ENCODE results near the gene ZNF408.
A peak's percentile ranks its signal among the peaks of the same experiment; 100 is the strongest.

The ZNF408 gene

DNA sequence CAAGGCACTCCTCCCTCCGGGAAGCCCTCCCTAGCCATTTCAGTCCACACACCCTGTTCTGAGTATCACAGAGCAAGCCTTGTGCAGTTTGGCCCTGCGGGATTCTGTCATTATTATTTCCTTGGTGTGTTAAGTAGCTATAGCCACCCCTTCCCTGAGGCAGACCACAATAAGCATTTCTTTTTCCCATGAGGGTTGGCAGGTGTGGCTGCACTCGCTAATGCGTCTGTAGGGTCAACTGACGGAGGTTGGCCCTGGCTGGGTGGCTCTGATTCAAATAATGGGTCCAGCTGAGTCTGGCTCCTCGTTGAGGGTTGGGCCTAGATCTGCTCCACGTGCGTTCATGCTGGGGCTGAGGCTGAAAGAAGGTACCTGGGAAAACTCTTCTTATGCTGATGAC, 23.3 kb downstream of the ZNF408 start:
- Mint-ChIP-seq H3K9me3 (no peaks in the 10 kb centered on the region), H3K36me3 (no peaks in the 10 kb centered on the region), H3K4me1 (no peaks in the 10 kb centered on the region), H3K27ac (no peak overlapping the region), H3K4me3 (no peak overlapping the region)
- DNase-seq (ENCODE audit: low spot score in 2 of 2) (no peak), ATAC-seq (no peak)

DNA sequence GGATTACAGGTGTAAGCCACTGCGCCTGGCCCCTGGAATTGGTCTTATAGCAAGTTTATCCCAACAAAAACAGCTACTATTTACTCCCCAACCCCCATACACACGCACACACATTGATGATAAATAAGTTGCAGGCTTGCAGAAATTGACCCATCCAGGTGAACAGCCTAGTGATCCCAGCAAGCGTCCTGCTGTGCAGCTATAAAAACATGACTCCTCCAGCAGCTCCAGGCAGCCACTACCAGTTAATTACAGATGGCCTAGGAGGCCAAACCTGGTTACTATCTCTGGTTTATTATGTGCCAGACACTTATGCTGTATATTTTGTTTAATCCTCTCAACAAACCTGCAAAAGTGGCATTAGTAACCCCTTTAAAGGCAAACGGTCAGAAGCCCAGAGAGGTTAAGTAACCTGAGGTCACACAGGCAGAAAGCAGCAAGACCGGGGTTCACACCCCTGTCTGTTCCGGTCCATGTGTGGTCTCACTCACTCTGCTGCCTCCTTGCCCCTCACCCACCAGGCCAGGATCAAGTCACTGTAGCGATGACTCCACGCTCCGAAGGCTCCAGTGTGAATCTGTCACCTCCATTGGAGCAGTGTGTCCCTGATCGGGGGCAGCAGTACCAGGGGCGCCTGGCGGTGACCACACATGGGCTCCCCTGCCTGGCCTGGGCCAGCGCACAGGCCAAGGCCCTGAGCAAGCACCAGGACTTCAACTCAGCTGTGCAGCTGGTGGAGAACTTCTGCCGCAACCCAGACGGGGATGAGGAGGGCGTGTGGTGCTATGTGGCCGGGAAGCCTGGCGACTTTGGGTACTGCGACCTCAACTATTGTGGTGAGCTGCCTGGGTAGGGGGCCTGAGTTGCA, 24.7 kb downstream of the ZNF408 start:
- H3K4me1 Mint-ChIP-seq = no peaks in the 10 kb centered on the region
- H3K36me3 Mint-ChIP-seq = no peaks in the 10 kb centered on the region
- peak; percentile 27 for ATAC-seq
- no peaks in the 10 kb centered on the region for H3K9me3 Mint-ChIP-seq
- DNase-seq (ENCODE audit: low spot score in 2 of 2) = no peak
- no peak overlapping the region for H3K4me3 Mint-ChIP-seq
- no peak overlapping the region for H3K27ac Mint-ChIP-seq

DNA sequence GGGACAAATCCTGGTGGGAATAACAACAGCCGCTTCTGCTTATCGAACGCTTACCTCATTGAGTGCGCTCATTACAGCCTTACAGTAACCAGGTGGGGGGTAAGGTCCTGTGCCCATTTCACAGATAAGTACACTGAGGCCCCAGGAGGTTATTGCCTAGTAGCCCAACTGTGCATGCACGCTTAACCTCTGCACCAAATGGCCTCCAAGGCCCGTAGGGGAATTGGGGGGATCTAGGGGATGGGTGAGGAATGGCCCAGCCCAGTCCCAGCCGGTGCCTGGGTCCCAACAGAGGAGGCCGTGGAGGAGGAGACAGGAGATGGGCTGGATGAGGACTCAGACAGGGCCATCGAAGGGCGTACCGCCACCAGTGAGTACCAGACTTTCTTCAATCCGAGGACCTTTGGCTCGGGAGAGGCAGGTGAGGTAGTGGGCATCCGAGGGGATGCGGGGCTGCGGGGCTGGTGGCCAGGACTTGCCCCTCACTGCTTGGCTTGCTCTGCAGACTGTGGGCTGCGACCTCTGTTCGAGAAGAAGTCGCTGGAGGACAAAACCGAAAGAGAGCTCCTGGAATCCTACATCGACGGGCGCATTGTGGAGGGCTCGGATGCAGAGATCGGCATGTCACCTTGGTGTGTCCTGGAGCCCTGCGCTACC, 25.5 kb downstream of the ZNF408 start:
- no peaks in the 10 kb centered on the region for H3K9me3 Mint-ChIP-seq
- H3K27ac Mint-ChIP-seq = no peak overlapping the region
- H3K4me1 Mint-ChIP-seq = no peaks in the 10 kb centered on the region
- no peak overlapping the region for H3K4me3 Mint-ChIP-seq
- H3K36me3 Mint-ChIP-seq = no peaks in the 10 kb centered on the region
- ATAC-seq = no peak
- no peak for DNase-seq (ENCODE audit: low spot score in 2 of 2)

DNA sequence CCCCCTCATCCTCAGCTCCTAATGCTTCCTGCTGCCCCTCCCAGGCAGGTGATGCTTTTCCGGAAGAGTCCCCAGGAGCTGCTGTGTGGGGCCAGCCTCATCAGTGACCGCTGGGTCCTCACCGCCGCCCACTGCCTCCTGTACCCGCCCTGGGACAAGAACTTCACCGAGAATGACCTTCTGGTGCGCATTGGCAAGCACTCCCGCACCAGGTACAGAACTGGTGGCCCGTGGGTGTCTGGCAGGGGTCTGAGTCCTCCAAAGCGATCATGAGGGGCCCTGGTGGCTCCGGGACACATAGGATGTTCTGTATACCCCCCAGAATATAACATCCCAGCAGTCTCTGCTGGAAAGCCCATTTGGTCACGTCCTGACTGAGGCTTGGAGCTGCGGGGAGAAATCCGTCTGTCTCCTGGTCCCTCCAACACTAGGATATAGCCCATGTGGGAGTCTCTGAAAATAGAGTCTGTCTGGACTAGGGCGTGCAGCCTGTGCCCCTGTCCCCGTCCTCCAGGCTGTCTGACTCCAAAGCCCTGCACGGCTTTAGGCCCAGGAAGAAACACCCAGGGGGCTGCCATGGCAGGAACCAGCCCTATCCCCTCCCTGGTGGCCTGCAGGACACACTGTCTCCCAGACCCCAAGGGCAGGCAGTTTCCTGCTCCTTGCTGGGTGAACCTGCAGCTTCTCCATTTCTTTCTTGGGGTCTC, 27.3 kb downstream of the ZNF408 start:
- Mint-ChIP-seq H3K36me3 (no peaks in the 10 kb centered on the region), H3K27ac (no peak overlapping the region), H3K9me3 (no peaks in the 10 kb centered on the region), H3K4me3 (no peak overlapping the region), H3K4me1 (no peaks in the 10 kb centered on the region)
- ATAC-seq (no peak), DNase-seq (ENCODE audit: low spot score in 2 of 2) (no peak)

DNA sequence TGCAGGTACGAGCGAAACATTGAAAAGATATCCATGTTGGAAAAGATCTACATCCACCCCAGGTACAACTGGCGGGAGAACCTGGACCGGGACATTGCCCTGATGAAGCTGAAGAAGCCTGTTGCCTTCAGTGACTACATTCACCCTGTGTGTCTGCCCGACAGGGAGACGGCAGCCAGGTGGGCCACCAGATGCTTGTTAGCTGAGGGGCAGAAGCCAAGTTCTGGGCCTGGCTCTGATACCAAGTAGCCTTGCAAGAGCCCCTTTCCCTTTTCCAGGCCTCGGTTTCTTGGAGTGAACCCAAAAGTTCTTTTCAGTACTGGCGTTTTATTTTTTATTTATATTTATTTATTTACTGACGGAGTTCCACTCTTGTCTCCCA, 27.8 kb downstream of the ZNF408 start:
- no peak for DNase-seq (ENCODE audit: low spot score in 2 of 2)
- Mint-ChIP-seq H3K36me3 (no peaks in the 10 kb centered on the region), H3K27ac (no peak overlapping the region), H3K4me3 (no peak overlapping the region), H3K4me1 (no peaks in the 10 kb centered on the region), H3K9me3 (no peaks in the 10 kb centered on the region)
- ATAC-seq = no peak

DNA sequence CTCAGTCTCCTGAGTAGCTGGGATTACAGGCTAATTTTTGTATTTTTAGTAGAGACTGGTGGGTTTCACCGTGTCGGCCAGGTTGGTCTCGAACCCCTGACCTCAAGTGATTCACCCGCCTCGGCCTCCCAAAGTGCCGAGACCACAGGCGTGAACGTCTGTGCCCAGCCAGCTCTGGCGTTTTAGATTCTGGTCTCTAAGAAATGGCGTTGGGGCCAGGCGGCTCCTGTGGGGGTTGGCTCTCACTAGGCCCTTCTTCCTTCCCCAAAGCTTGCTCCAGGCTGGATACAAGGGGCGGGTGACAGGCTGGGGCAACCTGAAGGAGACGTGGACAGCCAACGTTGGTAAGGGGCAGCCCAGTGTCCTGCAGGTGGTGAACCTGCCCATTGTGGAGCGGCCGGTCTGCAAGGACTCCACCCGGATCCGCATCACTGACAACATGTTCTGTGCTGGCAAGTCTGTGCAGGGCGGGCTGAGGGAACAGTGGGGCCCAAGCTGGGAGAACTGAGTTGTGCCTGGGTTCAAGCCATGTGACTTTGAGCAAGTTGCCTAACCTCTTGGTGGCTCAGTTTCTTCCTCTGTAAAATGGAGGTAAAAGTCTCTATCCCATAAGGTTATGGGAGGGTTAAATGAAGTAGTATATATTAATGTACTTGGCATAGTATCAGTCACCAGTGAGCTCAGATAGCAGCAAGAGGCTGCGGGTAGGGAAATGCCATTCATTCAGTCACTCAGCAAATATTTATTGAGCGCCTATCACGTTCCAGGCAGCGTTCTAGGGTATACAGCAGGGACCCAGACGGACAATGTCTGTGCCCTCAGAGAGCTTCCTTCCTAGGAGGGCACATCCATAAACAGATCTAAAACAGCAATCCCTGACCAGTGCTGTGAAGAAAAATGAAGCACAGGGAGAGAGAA, 28.5 kb downstream of the ZNF408 start:
- no peaks in the 10 kb centered on the region for H3K4me1 Mint-ChIP-seq
- H3K27ac Mint-ChIP-seq = no peak overlapping the region
- no peaks in the 10 kb centered on the region for H3K9me3 Mint-ChIP-seq
- H3K36me3 Mint-ChIP-seq = no peaks in the 10 kb centered on the region
- DNase-seq (ENCODE audit: low spot score in 2 of 2) (no peak), ATAC-seq (no peak)
- H3K4me3 Mint-ChIP-seq = no peak overlapping the region

DNA sequence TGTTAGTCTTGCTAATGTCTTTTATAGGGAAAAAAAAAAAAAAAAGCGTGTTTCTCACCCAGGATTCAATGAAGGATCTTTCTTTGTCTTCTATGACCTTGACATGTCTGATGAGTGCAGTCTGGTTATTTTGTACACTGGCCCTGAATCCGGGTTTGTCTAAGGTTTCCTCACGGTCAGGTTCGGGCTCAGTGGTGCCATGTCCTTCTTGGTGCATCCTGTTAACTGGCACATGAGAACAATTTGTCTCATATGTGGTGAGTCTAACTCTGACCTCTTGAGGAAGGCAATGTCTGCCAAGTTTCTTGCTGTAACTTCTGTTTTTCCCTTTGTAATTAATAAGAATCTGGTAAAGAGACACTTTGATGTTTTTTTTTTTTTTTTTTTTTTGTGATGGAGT, 30.7 kb downstream of the ZNF408 start:
- H3K36me3 Mint-ChIP-seq = no peaks in the 10 kb centered on the region
- H3K27ac Mint-ChIP-seq = no peak overlapping the region
- no peaks in the 10 kb centered on the region for H3K4me1 Mint-ChIP-seq

DNA sequence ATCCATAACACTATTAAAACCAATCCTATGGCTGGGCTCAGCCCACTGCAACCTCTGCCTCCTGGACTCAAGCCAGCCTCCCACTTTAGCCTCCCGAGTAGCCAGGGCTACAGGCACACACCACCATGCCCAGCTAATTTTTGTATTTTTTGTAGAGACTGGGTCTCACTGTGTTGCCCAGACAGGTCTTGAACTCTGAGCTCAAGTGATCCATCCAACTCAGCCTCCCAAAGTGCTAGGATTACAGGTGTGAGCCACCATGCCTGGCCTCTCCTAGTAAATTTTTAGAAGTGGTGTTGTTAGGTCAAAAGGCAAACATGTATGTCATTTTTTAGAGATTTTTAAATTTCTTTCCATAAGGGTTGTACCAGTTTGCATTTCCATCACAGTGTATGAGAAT, 32.4 kb downstream of the ZNF408 start:
- Mint-ChIP-seq H3K4me3 (no peak overlapping the region), H3K4me1 (no peaks in the 10 kb centered on the region), H3K36me3 (no peaks in the 10 kb centered on the region), H3K27ac (no peak overlapping the region), H3K9me3 (no peaks in the 10 kb centered on the region)
- DNase-seq (ENCODE audit: low spot score in 2 of 2) (no peak), ATAC-seq (no peak)

More for the DNA sequence above, 30.7 kb downstream of the ZNF408 start:
- H3K9me3 Mint-ChIP-seq = no peaks in the 10 kb centered on the region
- no peak overlapping the region for H3K4me3 Mint-ChIP-seq
- DNase-seq (ENCODE audit: low spot score in 2 of 2) = no peak
- ATAC-seq = no peak

DNA sequence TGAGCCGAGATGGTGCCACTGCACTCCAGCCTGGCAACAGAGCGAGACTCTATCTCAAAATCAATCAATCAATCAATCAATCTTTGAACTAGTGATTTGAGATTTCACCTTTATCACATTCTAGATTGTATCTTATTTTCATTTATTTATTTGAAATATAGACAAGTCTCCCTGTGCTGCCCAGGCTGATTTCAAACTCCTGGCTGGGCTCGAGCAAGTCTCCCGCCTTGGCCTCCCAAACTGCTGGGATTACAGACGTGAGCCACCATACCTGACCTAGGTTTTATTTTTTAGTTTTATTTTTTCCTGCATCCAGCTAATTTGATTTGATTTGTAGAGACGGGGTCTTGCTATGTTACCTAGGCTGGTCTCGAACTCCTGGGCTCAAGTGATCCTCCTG, 35.3 kb downstream of the ZNF408 start:
- ATAC-seq (no peak), DNase-seq (ENCODE audit: low spot score in 2 of 2) (no peak)
- Mint-ChIP-seq H3K27ac (peak overlapping the region; percentile 23), H3K9me3 (no peaks in the 10 kb centered on the region), H3K4me1 (no peaks in the 10 kb centered on the region), H3K36me3 (peaks cover 4% of the 10 kb centered on the region), H3K4me3 (no peak overlapping the region)

DNA sequence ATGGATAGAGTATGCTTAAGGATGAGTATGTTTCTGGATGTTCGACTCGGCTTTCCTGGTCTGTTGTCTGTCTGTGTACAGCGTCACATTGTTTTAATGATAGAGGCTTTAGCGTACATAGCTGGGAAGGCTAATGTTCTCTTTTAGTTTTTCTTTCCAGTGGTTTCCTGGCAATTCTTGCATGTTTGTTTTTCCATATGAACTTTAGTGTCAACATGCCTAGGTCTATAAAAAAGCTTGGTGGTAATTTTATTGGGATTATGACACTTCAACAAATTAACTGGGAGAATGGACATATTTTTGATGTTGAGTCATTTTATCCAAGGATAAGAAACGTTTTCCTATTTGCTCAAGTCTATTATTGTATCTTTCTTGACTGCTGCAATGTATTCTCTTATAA, 35.8 kb downstream of the ZNF408 start:
- H3K9me3 Mint-ChIP-seq = no peaks in the 10 kb centered on the region
- H3K4me3 Mint-ChIP-seq = no peak overlapping the region
- peaks cover 9% of the 10 kb centered on the region for H3K36me3 Mint-ChIP-seq
- H3K4me1 Mint-ChIP-seq = no peaks in the 10 kb centered on the region
- peak overlapping the region; percentile 23 for H3K27ac Mint-ChIP-seq
- no peak for ATAC-seq
- DNase-seq (ENCODE audit: low spot score in 2 of 2) = no peak

DNA sequence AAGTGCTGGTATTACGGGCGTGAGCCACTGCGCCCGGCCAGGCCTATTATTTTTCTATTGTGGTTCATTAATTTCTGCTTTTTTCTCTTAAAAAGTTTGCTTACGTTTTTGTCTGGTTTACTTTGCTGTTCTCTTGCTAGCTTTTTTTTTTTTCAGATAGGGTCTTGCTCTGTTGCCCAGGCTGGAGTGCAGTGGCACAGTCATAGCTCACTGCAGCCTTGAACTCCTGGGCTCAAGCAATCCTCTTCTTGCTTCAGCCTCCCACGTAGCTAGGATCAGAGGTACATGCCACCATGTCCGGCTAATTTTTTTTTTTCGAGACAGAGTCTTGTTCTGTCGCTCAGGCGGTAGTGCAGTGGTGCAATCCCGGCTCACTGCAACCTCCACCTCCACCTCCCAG, 36.9 kb downstream of the ZNF408 start:
- no peak for DNase-seq (ENCODE audit: low spot score in 2 of 2)
- H3K9me3 Mint-ChIP-seq = no peaks in the 10 kb centered on the region
- H3K4me3 Mint-ChIP-seq = no peak overlapping the region
- H3K36me3 Mint-ChIP-seq = peaks cover 20% of the 10 kb centered on the region
- no peak for ATAC-seq
- H3K4me1 Mint-ChIP-seq = no peaks in the 10 kb centered on the region
- H3K27ac Mint-ChIP-seq = no peak overlapping the region

DNA sequence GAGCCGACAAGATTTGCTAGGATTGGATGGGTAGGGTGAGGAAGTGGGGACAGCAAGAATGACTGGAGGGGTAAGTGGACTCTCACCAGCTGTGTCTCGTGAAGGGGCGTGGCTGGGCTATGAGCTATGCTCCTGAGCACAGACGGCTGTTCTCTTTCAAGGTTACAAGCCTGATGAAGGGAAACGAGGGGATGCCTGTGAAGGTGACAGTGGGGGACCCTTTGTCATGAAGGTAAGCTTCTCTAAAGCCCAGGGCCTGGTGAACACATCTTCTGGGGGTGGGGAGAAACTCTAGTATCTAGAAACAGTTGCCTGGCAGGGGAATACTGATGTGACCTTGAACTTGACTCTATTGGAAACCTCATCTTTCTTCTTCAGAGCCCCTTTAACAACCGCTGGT, 38.1 kb downstream of the ZNF408 start:
- H3K27ac Mint-ChIP-seq = no peak overlapping the region
- H3K4me3 Mint-ChIP-seq = no peak overlapping the region
- H3K36me3 Mint-ChIP-seq = peaks cover 32% of the 10 kb centered on the region
- H3K9me3 Mint-ChIP-seq = no peaks in the 10 kb centered on the region
- no peaks in the 10 kb centered on the region for H3K4me1 Mint-ChIP-seq
- no peak for ATAC-seq
- DNase-seq (ENCODE audit: low spot score in 2 of 2) = no peak

DNA sequence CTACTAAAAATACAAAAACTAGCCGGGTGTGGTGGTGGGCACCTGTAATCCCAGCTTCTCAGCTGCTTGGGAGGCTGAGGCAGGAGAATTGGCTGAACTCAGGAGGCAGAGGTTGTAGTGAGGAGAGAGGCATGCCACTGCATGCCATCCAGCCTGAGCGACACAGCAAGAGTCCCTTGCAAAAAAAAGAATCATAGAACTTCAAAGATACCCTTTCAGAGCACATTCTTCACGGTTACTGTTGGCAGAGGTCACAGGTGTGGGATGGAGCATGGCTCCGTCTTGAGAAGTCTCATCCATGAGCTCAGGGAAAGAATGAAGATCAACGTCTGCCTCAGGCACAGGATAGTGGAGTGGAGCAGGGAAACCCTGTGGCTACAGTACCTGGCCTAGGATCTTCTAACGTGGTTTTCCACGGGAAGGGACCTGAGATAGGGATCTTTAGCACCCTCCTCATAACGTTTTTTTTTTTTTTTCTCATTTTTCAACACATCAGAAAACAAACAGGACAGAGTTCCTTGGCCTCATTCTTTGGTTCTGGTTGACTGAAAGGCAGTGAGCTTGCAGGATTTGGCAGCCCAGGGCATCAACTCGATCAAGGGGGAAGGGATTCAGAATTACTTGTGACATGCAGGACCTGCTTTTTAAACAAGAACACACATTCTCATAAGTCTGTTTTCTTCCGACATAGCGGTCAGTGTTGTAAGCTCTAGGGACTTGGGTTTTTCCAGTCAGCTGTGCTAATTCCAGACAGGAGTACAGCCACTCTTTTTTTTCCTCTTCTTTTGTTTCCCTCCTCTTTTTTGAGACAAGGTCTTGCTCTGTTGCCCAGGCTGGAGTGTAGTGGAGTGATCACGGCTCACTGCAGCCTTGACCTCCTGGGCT, 41.0 kb downstream of the ZNF408 start:
- H3K4me3 Mint-ChIP-seq = no peak overlapping the region
- DNase-seq (ENCODE audit: low spot score in 2 of 2) = no peak

DNA sequence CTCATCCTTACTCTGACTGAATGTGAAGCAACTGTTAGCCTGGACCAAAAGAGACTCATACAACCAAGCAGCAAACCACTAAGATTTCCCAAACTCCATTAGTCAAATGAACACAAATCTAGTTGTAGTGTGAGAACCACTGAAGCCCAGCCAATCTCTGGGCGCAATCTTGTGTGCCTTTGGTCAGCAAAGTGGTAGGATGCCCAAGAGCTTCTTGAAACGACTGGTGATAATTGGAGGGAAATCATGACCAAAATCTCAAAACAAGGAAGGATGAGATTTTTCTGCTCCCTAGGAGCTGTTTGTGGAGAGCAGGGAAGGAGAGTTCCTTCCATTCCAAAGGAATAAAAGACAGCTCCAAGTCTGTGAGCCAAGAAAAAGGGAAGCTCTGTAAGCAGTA, 42.2 kb downstream of the ZNF408 start:
- no peak for ATAC-seq

More for the DNA sequence above, 41.0 kb downstream of the ZNF408 start:
- no peak for ATAC-seq
- Mint-ChIP-seq H3K27ac (peak overlapping the region; percentile 73), H3K4me1 (no peaks in the 10 kb centered on the region), H3K9me3 (no peaks in the 10 kb centered on the region), H3K36me3 (peaks cover 61% of the 10 kb centered on the region)

More for the DNA sequence above, 42.2 kb downstream of the ZNF408 start:
- Mint-ChIP-seq H3K27ac (peak overlapping the region; percentile 5), H3K36me3 (peaks cover 73% of the 10 kb centered on the region), H3K9me3 (no peaks in the 10 kb centered on the region), H3K4me1 (no peaks in the 10 kb centered on the region), H3K4me3 (no peak overlapping the region)
- no peak for DNase-seq (ENCODE audit: low spot score in 2 of 2)

Measured in stimulated activated effector memory CD8-positive, alpha-beta T cell treated with anti-CD3 and anti-CD28 coated beads, Interleukin-12 subunit alpha, Interleukin-12 subunit beta, amount 100 ng/mL, for 72 hours (primary cell).